ENCODE results near the gene SLITRK2.

The SLITRK2 gene

DNA sequence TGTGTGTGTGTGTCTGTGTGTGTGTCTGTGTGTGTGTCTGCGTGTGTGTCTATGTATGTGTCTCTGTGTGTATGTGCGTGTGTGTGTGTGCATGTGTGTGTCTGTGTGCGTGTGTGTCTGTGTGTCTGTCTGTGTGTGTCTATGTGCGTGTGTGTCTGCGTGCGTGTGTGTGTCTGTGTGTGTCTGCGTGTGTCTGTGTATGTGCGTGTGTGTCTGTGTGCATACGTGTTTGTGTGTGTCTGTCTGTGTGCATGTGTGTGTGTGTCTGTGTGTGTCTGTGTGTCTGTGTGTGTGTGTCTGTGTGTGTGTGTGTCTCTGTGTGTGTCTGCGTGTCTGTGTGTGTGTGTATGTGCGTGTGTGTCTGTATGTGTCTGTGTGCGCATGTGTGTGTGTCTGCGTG, 35.6 kb downstream of the SLITRK2 start:
- H3K4me3 ChIP-seq (replicated peaks in 1 of 2; ENCODE audit: low read depth in 2 of 2, low read length in 2 of 2): no peak overlapping the region
- no peak for DNase-seq (ENCODE audit: low read depth in 2 of 2)
- TF ChIP-seq, protein P1, sequence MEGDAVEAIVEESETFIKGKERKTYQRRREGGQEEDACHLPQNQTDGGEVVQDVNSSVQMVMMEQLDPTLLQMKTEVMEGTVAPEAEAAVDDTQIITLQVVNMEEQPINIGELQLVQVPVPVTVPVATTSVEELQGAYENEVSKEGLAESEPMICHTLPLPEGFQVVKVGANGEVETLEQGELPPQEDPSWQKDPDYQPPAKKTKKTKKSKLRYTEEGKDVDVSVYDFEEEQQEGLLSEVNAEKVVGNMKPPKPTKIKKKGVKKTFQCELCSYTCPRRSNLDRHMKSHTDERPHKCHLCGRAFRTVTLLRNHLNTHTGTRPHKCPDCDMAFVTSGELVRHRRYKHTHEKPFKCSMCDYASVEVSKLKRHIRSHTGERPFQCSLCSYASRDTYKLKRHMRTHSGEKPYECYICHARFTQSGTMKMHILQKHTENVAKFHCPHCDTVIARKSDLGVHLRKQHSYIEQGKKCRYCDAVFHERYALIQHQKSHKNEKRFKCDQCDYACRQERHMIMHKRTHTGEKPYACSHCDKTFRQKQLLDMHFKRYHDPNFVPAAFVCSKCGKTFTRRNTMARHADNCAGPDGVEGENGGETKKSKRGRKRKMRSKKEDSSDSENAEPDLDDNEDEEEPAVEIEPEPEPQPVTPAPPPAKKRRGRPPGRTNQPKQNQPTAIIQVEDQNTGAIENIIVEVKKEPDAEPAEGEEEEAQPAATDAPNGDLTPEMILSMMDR (IDR thresholded peaks at IDR 0.05; ENCODE audit: low read depth, low read length): no peak

DNA sequence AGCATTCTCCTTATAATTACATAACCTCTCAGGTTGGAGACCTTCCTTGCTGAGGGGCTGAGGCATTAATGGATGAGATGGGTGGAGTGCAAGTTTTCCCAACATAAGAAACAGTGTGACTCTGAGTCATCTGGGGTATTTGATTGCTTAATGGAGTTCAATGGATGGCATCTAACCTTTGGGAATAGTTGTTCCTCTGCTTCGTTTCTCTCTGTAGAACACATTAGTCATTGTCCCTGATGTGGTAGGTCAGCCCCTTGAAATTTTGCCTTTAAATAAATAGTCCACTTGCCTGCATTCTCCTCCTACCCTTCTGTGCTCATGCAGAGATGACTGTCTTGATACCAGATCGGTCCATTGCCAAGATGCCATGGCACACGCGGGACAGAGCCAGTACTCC, 38.6 kb downstream of the SLITRK2 start:
- no peak for DNase-seq (ENCODE audit: low read depth in 2 of 2)
- TF ChIP-seq, protein P1 (IDR thresholded peaks at IDR 0.05; ENCODE audit: low read depth, low read length): no peak
- no peak overlapping the region for H3K4me3 ChIP-seq (replicated peaks in 1 of 2; ENCODE audit: low read depth in 2 of 2, low read length in 2 of 2)

DNA sequence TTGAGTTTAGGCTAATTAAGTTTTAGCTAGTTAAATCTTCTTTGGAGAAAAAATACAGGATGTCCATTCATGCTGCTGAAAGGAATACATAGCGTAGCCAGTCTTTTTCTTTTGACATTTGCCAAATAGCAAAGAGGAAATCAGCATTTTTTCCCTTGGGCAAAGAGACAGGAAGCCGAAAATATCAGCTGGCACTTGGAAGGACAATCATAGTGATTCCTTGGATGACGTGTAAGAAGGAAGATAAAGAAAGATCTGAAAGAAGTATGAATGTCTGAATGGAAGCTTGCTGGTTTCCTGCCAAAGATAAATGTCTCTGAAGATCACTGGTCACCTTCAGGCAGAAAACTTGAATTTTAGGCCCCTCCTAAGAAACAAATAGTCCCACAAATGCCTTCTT, 44.2 kb downstream of the SLITRK2 start:
- H3K4me3 ChIP-seq (replicated peaks in 1 of 2; ENCODE audit: low read depth in 2 of 2, low read length in 2 of 2): no peak overlapping the region
- DNase-seq (ENCODE audit: low read depth in 2 of 2): no peak
- TF ChIP-seq, protein P1 (IDR thresholded peaks at IDR 0.05; ENCODE audit: low read depth, low read length): no peak

DNA sequence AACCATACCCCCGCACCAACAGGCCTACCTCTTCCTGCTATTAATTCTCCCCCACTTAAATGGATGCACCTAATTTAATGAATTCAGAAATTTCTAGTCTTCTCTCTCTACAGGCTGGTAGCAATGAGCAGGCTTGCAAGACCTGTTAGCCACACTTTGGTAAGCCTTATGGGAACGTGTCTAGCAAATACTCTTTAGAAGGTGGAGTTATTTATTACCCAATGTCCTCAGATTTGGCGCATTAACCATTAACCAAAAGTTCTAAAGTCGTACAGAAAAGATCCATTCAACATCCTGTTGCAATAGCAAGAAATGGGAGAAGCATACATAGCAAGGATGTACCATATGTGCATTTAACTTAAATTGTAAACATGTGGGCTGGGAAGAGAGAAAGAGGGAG, 47.5 kb downstream of the SLITRK2 start:
- H3K4me3 ChIP-seq (replicated peaks in 1 of 2; ENCODE audit: low read depth in 2 of 2, low read length in 2 of 2): no peak overlapping the region
- TF ChIP-seq, protein P1 (IDR thresholded peaks at IDR 0.05; ENCODE audit: low read depth, low read length): no peak
- no peak for DNase-seq (ENCODE audit: low read depth in 2 of 2)
